ENCODE data around the gene GUCY1A2.

- TF ChIP-seq CTCF (IDR thresholded peaks at IDR 0.05), result no peak
- no peak for TF ChIP-seq POLR2A (IDR thresholded peaks at IDR 0.05)
These were observed 31.6 kb downstream of the GUCY1A2 start for GRCh38 chr11:106986673-106987072.

All from uterus (tissue), 2 donors.